Measurements from ENCODE around the gene SRSF6.

DNA sequence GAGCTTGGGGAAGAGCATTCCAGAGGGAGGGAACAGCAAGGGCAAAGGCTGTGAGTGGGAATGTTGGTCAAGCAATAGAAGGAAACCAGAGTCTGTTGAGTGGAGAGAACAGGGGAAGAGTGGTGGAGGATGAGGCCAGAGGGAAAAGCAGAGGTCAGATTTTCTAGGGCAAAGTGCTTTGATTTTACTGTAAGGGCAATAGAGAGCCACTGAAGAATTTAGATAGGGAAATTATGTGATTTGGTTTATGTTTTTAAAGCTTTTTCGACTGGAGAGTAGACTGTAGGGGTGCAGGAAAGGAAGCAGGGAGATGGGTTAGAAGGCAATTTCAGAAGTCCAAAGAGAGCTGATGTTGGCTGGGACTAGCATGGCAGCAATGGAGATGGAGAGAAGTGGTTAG is 54.2 kb downstream of the SRSF6 start:
- no peak for TF ChIP-seq CTCF (IDR thresholded peaks at IDR 0.05; ENCODE audit: insufficient read depth, low read depth, low read length)
- TF ChIP-seq EZH2 (IDR thresholded peaks at IDR 0.05; ENCODE audit: insufficient read depth, low read length): no peak
